Vagina (tissue), 2 donors: Measurements from ENCODE around the gene CBR1.

Source experiments
- POLR2A ChIP-seq, 2 donors: fragments of 450-650 bp; IDR thresholded peaks; one replicate each; pipeline ENCODE4 v1.6.1; 2017; ENCODE audit warnings: antibody characterized with exemption in 2 of 2, mild to moderate bottlenecking in 2 of 2, moderate library complexity in 2 of 2
- POLR2AphosphoS5 ChIP-seq, 2 donors: sonication (generic); formaldehyde crosslinking; IDR thresholded peaks; one replicate each; pipeline ENCODE4 v1.9.0; 2017; ENCODE audit warnings: antibody characterized with exemption in 2 of 2, mild to moderate bottlenecking in 2 of 2, low read depth in 1 of 2; ENCODE audit not compliant: insufficient read depth in 1 of 2
- TF ChIP-seq, protein P1 (sequence below), 3 experiments: fragments of 450-650 bp in 2 of 3; fragments of 200-600 bp in 1 of 3; sonication (generic) in 1 of 3; IDR thresholded peaks; one replicate each; pipeline ENCODE4 v1.5.1; 2017 to 2019; ENCODE audit warnings: antibody characterized with exemption in 3 of 3, mild to moderate bottlenecking in 2 of 3, moderate library complexity in 2 of 3

DNA sequence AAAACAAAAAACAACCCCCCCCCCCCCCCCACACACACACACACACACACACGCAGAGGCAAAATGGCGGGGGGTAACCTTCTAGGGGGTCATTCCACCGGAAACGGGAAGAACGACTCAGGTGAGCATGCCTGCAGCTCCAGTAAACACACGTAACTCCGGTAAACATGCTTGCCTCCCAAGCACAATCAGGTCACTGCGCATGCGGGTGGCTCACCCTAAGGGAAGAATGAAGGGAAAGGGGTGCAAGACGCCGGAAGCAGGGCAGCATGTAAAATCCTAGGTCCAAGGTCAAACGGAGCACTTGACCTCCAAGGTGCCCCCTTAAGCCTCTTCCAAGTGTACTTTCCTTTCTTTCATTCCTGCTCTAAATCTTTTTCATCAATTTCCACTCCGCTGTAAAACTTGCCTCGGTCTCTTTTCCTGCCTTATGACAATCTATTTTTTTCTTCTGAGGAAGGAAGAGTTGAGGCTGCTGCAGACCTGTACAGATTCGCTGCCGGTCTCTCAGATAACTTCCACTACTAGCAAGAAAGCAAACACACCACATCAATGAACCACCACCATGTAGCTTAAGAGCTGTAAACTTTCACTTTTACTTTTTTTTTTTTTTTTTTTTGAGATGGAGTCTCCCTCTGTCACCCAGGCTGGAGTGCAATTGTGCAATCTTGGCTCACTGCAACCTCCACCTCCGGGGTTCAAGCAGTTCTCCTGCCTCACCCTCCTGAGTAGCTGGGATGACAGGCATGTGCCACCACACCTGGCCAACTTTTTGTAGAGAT lies 44.0 kb downstream of the CBR1 start:
- TF ChIP-seq, protein P1, sequence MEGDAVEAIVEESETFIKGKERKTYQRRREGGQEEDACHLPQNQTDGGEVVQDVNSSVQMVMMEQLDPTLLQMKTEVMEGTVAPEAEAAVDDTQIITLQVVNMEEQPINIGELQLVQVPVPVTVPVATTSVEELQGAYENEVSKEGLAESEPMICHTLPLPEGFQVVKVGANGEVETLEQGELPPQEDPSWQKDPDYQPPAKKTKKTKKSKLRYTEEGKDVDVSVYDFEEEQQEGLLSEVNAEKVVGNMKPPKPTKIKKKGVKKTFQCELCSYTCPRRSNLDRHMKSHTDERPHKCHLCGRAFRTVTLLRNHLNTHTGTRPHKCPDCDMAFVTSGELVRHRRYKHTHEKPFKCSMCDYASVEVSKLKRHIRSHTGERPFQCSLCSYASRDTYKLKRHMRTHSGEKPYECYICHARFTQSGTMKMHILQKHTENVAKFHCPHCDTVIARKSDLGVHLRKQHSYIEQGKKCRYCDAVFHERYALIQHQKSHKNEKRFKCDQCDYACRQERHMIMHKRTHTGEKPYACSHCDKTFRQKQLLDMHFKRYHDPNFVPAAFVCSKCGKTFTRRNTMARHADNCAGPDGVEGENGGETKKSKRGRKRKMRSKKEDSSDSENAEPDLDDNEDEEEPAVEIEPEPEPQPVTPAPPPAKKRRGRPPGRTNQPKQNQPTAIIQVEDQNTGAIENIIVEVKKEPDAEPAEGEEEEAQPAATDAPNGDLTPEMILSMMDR (IDR thresholded peaks at IDR 0.05): no peak
- TF ChIP-seq POLR2AphosphoS5 (IDR thresholded peaks at IDR 0.05; ENCODE audit: insufficient read depth in 1 of 2, low read depth in 1 of 2): peak in 1 of 2 donors; percentile 32
- no peak for TF ChIP-seq POLR2A (IDR thresholded peaks at IDR 0.05)
